ENCODE measurements around the gene BHLHE40.

GRCh38 chr3:4938281-4938982 lies 40.8 kb upstream of the BHLHE40 start:
- TF ChIP-seq, protein P1, sequence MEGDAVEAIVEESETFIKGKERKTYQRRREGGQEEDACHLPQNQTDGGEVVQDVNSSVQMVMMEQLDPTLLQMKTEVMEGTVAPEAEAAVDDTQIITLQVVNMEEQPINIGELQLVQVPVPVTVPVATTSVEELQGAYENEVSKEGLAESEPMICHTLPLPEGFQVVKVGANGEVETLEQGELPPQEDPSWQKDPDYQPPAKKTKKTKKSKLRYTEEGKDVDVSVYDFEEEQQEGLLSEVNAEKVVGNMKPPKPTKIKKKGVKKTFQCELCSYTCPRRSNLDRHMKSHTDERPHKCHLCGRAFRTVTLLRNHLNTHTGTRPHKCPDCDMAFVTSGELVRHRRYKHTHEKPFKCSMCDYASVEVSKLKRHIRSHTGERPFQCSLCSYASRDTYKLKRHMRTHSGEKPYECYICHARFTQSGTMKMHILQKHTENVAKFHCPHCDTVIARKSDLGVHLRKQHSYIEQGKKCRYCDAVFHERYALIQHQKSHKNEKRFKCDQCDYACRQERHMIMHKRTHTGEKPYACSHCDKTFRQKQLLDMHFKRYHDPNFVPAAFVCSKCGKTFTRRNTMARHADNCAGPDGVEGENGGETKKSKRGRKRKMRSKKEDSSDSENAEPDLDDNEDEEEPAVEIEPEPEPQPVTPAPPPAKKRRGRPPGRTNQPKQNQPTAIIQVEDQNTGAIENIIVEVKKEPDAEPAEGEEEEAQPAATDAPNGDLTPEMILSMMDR (IDR thresholded peaks at IDR 0.05; ENCODE audit: insufficient read depth, low read length, poor library complexity, severe bottlenecking), result no peak
- TF ChIP-seq EZH2phosphoT487 (conservative IDR thresholded peaks at IDR 0.05; ENCODE audit: low read length), result no peak
